Measurements from ENCODE around the gene DLG2. TPM values are rescaled to one million over a fixed set of nuclear protein-coding genes. Genes with fewer than 3 reads are reported as not detected.

Gene DLG2
- total RNA-seq, 1 donor: 3.0 TPM

GRCh38 chr11:83970061-83970671, 1657.0 kb downstream of the DLG2 start:
- H3K4me3 ChIP-seq (ENCODE audit: low read depth, low read length): no peak overlapping the region
- TF ChIP-seq CTCF (IDR thresholded peaks at IDR 0.05; ENCODE audit: insufficient read depth, low read length): no peak
- no peak for DNase-seq (ENCODE audit: low read depth)

GRCh38 chr11:83957038-83957900, 1669.9 kb downstream of the DLG2 start:
- DNase-seq (ENCODE audit: low read depth): no peak
- no peak for TF ChIP-seq CTCF (IDR thresholded peaks at IDR 0.05; ENCODE audit: insufficient read depth, low read length)

GRCh38 chr11:83956119-83956697, 1670.9 kb downstream of the DLG2 start:
- no peak for TF ChIP-seq CTCF (IDR thresholded peaks at IDR 0.05; ENCODE audit: insufficient read depth, low read length)
- DNase-seq (ENCODE audit: low read depth): no peak
- no peak overlapping the region for H3K4me3 ChIP-seq (ENCODE audit: low read depth, low read length)

More at GRCh38 chr11:83957038-83957900, 1669.9 kb downstream of the DLG2 start:
- no peak overlapping the region for H3K4me3 ChIP-seq (ENCODE audit: low read depth, low read length)

GRCh38 chr11:83954780-83955179, 1672.4 kb downstream of the DLG2 start:
- no peak for TF ChIP-seq CTCF (IDR thresholded peaks at IDR 0.05; ENCODE audit: insufficient read depth, low read length)
- no peak for DNase-seq (ENCODE audit: low read depth)

GRCh38 chr11:83951521-83951920, 1675.6 kb downstream of the DLG2 start:
- no peak for DNase-seq (ENCODE audit: low read depth)
- TF ChIP-seq CTCF (IDR thresholded peaks at IDR 0.05; ENCODE audit: insufficient read depth, low read length): no peak
- H3K4me3 ChIP-seq (ENCODE audit: low read depth, low read length): no peak overlapping the region

More at GRCh38 chr11:83954780-83955179, 1672.4 kb downstream of the DLG2 start:
- no peak overlapping the region for H3K4me3 ChIP-seq (ENCODE audit: low read depth, low read length)

- TF ChIP-seq CTCF (IDR thresholded peaks at IDR 0.05; ENCODE audit: insufficient read depth, low read length): no peak
- no peak overlapping the region for H3K4me3 ChIP-seq (ENCODE audit: low read depth, low read length)
- no peak for DNase-seq (ENCODE audit: low read depth)
These were observed 1678.9 kb downstream of the DLG2 start for GRCh38 chr11:83948200-83948599.
